Loucy (cell line): Measurements from ENCODE around the gene PTGDS.

Experiments
- EZH2phosphoT487 ChIP-seq: fragments of 200-600 bp; IDR thresholded peaks from 2 replicates; pipeline ENCODE4 v1.6.1; 2018; ENCODE audit warnings: antibody characterized with exemption, mild to moderate bottlenecking, moderate library complexity, borderline replicate concordance
- TF ChIP-seq, protein P1 (sequence below): fragments of 200-600 bp; sonication (generic); conservative IDR thresholded peaks from 2 replicates; pipeline ENCODE4 v1.5.1; 2014; ENCODE audit warnings: mild to moderate bottlenecking, antibody characterized with exemption, low read length

DNA sequence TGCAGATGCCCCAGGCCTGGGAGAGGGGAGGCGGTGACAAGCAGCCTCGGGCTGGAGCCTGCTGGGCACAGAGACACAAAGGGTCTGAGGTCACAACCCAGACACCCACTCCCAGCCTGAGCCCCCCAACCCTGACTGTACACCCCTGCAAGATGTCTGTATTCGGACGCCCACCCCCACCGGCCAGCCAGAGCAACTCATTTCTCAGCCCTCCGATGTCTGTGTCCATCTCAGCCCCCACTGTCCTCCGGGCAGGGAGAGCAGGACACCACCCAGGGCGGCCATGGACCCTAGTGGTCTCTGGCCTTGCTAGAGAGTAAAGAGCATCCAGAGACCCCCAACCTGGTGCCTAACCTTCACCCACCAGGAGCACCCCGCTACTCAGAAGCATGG, 21.4 kb upstream of the PTGDS start:
- TF ChIP-seq, protein P1, sequence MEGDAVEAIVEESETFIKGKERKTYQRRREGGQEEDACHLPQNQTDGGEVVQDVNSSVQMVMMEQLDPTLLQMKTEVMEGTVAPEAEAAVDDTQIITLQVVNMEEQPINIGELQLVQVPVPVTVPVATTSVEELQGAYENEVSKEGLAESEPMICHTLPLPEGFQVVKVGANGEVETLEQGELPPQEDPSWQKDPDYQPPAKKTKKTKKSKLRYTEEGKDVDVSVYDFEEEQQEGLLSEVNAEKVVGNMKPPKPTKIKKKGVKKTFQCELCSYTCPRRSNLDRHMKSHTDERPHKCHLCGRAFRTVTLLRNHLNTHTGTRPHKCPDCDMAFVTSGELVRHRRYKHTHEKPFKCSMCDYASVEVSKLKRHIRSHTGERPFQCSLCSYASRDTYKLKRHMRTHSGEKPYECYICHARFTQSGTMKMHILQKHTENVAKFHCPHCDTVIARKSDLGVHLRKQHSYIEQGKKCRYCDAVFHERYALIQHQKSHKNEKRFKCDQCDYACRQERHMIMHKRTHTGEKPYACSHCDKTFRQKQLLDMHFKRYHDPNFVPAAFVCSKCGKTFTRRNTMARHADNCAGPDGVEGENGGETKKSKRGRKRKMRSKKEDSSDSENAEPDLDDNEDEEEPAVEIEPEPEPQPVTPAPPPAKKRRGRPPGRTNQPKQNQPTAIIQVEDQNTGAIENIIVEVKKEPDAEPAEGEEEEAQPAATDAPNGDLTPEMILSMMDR = no peak
- TF ChIP-seq EZH2phosphoT487 = no peak
